HEK293 (cell line): ENCODE data around the gene ZNF518B.

Source experiments
- CTCF ChIP-seq: fragments of 450-650 bp; formaldehyde crosslinking; IDR thresholded peaks from 2 replicates; pipeline ENCODE4 v1.5.1; 2016; ENCODE audit warnings: missing biosample characterization, missing genetic modification characterization
- PBX3 ChIP-seq: sonication (generic); formaldehyde crosslinking; IDR thresholded peaks from 2 replicates; pipeline ENCODE4 v1.8.1; 2022; ENCODE audit warnings: mild to moderate bottlenecking, moderate library complexity, missing genetic modification reagents
- REST ChIP-seq: fragments of 450-650 bp; formaldehyde crosslinking; IDR thresholded peaks from 2 replicates; pipeline ENCODE4 v1.5.1; 2016; ENCODE audit warnings: missing biosample characterization, missing genetic modification characterization

GRCh38 chr4:10462876-10463275, 5.7 kb upstream of the ZNF518B start:
- TF ChIP-seq PBX3 (CRISPR knock-in tag): no peak
- TF ChIP-seq CTCF (tag by site-specific recombination): no peak
- TF ChIP-seq REST (tag by site-specific recombination): no peak
